ENCODE data around the gene MCAM.

DNA sequence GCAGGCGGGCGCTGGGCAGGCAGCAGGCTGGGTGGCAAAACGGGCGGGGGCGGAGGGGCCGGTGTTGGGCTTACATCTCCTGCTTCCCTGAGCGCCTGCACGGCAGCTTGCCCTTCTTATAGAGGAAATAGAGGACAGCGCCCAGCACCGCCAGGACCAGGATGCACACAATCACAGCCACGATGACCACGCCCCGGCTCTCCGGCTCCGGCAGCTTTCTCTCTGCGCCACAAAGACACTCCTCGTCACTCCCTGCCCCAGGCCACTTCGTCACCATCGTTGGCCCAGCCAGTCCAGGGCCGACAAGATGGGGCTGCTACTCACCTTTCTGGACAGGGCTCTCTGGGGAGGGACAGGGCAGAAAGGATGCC lies 6.3 kb downstream of the MCAM start:
- TF ChIP-seq TCF12 (IDR thresholded peaks at IDR 0.05; ENCODE audit: low read depth) (no peak), EP300 (IDR thresholded peaks at IDR 0.05; ENCODE audit: borderline replicate concordance) (no peak), CREB1 (IDR thresholded peaks at IDR 0.05; ENCODE audit: low read depth) (no peak)
- TF ChIP-seq, protein P1, sequence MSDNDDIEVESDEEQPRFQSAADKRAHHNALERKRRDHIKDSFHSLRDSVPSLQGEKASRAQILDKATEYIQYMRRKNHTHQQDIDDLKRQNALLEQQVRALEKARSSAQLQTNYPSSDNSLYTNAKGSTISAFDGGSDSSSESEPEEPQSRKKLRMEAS (IDR thresholded peaks at IDR 0.05): no peak
